ENCODE results near the gene TFDP2. TPM values are rescaled to one million over a fixed set of nuclear protein-coding genes. Genes with fewer than 3 reads are reported as not detected.
"Not testable (repeated sequence)": the region's sequence is repeated elsewhere in the genome, so short reads cannot be mapped to it uniquely, and the experiment has no call there.

TFDP2 gene
- polyA plus RNA-seq, 3 donors, result 83.5 to 105 (median 92.4) TPM

DNA sequence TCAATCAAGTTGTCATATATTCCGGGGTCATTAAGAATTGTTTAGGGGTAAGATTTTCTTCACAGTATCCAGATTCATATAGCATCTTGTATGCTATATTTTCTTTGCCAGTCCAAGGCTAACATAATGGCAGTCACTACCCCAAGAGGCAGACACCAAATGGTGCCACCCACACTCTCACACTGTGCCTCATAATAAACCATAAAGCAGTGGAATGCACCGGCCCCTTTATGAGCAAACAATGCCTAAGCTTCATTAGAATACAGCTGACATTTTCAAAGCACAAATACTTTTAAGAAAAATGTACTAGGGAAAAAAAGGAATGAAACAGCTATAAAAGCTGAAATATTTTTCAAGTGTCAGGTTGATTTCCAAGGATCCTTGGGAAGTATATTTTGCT, 121.6 kb downstream of the TFDP2 start:
- peak; percentile 43 for DNase-seq

DNA sequence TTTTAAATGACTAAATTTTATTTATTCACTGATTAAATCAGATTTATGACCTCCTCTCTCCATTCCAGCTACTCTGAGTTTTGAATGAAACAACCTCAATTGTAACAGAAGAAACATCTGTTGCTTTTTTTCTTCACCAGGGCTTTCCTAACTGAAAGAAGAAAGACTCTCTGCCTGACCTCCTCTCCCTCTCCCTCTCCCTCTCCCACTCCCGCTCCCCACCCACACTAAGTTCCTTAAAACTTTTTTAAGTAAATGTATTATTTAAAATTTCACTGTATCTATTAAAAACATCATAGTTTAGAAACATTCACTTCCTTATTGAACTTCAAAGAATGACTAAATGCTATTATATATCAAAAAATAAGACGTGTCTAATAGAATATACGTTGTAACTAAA, 122.0 kb downstream of the TFDP2 start:
- DNase-seq, result peak; percentile 21

DNA sequence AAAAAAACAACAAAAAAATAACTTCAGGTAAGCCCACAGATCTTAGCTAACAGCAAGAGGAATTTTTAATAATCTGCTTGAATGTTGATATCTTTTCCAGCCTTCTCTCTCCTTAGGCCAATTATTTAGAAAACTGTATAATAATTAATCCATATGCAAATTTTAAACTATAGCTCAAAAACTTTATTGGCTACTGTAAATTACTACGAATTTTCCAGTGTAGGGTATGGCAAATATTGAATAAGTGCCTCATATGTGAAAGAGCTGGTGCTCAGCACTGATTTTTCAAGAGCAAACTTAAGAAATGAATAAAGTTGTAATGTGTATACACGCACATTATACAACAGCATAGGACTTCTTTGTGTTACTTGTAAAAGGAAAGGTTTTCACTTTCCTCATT, 123.0 kb downstream of the TFDP2 start:
- DNase-seq, result no peak

DNA sequence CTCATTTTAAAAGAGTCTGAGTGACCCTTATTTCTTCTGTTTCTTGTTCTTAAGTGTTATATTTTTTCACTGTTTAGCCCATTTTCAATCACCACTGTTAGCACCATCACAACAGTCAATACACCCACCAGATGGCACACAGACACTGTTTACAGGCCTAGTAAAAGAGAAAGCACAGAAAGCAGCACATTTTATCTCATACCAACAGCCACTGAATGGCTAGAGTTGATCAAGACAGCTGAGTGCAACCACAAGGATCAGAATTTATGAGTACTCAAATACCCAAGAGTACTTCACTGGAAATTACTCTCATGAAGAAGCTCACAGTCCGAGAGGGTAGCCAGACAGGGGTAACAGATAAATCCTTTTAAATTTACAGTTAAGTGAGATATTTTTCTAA, 127.0 kb downstream of the TFDP2 start:
- DNase-seq, result no peak

DNA sequence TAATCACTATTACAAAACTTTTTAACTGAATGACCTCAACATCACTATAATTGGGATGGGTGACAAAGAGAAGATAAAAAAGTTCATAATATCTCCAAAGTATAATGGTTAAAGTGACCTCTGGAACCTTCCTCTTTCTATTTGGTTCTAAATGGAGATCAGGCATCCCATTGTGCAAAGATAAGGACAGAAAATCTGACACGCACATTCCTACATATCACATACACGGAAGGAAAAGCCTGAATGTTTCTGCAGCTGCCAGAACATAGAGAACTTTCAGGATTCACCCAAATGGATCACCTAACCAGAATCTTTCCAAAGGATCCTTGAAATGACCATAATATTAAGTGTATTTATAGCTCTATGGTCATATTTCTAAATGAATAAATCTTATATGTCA, 128.2 kb downstream of the TFDP2 start:
- no peak for DNase-seq

DNA sequence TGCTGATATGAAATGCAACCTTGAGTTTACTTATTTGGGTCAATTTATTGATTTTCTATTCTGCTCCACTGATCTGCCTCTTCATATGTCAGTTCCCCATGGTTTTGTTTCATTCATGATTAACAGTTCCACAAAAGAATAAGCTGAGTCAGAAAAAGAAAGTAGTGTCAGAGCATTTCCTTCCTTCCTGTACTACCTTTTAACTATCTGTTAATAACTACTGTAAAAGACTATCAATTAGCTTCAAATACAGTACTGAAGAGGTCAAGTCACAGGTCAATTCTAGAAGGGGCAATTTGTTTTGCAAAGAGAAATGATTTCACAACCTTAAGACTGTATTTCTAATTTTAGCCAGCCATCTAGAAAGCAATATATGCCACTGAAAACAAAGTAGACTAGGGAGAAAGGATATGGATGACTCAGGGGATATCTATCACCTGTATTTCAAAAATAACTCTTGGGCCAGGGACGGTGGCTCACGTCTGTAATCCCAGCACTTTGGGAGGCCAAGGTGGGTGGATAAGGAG, 129.5 kb downstream of the TFDP2 start:
- no peak for DNase-seq

DNA sequence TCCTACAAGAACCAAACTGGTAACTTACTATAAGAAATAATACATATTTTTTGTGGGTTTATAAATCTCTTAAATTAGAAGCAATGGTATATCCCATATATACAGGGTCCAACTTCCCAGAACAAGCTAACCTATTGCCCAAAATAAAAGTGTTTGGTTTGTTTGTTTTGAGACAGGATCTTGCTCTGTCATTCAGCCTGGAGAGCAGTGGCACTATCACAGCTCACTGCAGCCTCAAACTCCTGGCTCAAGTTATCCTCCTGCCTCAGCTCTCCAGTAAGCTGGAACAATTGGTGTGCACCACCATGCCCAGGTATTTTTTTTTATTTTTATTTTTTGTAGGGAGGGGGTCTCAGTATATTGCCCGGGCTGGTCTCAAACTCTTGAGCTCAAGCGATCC, 135.4 kb downstream of the TFDP2 start:
- DNase-seq, result no peak

DNA sequence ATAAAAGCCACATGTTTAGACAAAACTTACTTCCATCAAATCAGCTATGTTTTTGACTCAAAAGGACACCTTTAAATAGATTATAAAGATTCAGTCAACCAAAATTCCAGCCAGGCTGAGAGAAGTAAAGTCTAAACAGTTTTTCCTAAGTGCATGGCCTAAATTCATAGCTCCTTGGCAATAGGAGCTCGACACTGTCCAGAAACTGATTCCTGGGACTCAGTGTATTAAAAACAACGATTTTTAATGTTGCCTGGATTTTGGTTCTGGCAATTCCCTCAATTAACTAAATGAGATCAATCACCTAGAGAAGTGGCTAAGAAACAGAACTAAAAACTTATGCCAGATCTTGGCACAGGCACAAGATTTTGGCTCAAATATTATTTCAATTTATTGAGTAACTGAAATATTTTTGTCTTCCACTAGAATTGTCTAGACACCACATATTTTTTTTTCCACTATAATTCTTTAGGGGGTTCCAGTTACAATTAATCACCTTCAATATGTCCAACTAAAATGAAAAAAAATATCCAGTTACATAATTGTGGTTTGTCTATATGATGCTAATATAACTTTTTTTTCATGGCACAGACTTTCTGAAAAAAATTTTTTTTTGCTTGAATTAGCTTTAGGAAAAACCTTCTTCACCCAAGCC, 135.9 kb downstream of the TFDP2 start:
- no peak for DNase-seq

DNA sequence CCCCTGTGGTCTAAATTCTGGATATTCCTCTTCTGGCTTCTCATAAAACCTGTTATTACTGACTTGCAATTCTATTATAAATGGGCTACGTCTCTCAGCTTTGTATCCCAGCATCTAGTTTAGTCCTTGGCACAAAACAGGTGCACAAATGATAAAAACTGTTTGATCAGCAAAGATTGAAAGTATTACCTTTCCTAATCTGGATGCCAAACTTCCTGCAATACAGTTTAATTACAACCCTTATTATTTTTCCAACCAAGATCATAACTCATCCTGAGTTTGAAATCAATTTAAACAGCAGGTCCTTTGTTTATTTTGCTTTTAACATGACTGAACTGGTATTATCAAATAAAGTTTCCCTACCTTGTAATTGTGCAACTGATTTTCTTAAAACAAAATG, 140.3 kb downstream of the TFDP2 start:
- DNase-seq, result no peak

DNA sequence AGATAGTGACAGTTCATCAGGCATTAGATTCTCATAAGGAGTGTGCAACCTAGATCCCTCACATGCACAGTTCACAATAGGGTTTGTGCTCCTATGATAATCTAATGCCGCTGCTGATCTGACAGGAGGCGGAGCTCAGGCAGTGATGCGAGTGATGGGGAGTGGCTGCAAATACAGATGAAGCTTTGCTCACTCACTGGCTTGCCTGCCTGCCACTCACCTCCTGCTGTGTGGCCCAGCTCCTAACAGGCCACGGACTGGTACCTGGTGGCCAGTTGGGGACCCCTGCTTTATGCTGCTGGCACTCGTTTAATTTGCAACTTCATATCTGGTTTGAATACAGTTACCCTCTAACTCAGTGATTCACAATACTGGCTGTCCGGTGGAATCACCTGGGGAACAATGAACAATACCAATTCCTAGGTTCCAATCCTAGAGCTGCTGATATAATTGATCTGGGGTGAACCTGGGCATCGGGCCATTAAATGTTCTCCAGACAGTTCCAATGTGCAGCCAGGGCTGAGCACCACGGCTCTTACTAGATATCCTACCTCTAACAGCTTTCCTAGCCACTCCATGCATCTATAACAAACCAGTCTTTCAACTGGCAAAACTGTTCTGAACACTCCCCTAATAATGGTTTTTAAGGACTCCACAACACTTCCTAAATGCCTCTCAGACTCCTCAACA, 141.5 kb downstream of the TFDP2 start:
- DNase-seq, result no peak

DNA sequence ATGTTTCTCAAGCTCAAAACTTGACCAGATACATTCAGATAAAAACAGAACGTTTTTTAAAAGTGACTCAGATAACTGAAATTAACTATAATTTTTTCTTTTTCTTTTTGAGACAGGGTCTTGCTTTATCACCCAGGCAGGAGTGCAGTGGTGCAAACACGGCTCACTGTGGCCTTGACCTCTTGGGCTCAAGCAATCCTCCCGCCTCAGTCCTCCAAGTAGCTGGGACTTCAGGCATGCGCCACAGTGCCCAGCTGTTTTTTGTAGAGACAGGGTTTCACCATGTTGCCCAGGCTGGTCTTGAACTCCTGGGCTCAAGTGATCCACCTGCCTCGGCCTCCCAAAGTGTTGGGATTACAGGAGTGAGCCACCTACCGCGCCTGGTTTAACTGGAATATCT, 144.4 kb downstream of the TFDP2 start:
- not testable (repeated sequence) for DNase-seq

DNA sequence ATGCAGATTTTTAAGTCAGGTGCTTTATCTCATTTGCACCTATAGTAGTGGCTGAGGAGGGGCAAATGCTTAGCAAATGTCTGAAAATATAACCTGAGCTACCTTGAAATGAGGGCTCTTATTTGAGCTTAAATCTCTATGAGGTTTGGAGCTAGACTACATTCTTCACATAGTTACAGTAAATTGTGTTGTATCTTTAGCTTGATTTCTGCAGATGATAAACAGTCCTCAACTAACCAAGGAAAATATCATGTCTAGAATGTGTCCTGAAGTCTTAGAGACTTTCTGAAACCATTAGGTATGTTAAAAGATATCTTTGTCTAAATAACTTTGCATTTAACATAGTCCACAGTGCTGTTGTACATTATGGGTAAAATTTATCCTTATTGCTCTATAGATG, 145.3 kb downstream of the TFDP2 start:
- no peak for DNase-seq

DNA sequence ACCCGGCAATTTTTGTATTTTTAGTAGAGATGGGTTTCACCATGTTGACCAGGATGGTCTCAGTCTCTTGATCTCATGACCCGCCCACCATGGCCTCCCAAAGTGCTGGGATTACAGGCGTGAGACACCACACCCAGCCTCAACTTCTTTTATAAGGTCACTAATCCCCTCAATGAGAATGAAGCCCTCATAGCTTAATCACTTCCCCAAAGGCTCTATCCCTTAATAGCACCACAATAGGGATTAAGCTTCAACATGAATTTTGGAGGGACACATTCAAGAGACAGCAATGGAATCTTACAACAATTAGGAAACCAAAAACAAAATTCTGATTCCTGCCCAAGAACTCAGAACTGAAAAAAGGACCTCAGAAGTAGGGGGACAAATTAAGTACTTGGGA, 146.1 kb downstream of the TFDP2 start:
- DNase-seq, result no peak

DNA sequence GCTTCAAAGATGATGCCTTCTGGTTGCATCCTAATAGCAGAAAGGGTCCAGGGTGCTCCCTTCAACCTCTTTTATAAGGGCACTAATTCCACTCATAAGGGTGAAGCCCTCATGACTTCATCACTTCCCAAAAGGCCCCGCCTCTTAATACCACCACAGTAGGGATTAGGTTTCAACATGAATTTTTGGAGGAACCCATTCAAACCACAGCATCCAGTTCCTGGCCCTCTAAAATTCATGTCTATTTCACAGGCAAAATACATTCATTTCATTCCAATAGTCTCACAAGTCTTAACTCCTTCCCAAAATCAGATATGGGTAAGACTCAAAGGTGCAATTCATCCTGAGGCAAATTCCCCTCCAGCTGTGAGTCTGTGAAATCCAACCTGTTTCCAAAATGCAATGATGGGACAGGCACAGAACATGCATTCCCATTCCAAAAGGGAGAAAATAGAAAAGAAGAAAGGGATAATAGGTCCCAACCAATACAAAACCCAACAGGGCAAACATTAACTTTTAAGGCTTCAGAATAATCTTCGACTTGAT, 148.9 kb downstream of the TFDP2 start:
- no peak for DNase-seq

DNA sequence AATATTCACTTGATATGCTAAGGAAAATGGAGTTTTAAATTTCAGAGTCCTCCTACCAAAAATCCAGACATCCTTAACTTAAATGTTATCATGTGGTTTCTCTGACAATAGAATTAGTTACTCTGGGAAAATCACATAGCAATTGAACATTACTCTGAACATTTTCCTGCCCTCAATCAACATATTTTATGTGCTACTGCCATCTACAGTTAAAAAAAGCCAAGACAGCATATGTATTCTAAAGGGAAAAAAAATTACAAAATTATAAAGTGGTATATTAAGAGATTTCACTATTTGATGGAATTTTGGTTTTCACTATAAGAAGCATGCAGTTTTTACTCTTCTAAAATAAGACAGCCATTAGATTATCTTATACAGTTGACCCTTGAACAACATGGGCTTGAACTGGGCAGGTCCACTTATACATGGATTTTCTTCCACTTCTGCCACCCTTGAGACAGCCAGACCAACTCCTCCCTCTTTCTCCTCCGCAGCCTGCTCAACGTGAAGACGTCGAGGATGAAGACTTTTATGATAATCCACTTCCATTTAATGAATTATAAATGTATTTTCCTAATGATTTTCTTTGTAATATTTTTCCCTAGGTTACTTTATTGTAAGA, 150.6 kb downstream of the TFDP2 start:
- no peak for DNase-seq

DNA sequence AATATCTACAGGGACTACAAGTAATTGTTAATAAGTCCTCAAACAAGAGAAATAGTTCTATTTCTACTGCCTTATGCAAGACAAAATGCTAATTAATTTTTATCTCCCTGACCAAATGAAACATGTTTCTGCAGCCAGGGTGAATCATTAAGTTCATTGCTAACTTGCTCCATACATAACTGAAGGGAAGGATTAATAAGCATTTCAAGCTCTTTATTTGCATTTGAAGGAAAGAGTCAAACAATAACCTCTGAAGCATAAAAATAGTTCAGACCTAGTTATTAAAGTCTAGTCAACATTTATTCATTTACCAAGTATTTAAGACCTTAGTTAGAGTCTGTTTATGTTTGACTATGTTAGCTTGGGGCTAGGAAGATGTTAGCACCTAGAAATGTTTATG, 152.9 kb downstream of the TFDP2 start:
- DNase-seq, result peak; percentile 21

DNA sequence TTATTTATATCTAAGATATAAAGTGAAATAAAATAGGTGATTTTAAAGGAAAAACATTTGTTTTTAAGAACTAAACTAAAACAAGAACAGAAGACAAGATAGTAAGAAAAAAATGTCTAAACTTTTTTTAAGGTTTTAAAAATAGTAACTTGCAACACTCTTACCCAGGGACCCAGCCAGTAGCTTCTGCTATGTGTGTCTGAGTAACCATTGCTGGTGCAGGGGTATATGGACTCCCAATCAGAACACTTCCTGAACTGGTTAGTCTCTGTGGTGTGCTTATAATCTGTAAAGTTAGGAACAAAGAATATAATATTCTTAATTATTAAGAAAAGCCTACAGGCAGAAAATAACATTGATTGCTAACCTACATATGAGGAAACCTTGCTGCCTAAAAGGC, 154.5 kb downstream of the TFDP2 start:
- no peak for DNase-seq

DNA sequence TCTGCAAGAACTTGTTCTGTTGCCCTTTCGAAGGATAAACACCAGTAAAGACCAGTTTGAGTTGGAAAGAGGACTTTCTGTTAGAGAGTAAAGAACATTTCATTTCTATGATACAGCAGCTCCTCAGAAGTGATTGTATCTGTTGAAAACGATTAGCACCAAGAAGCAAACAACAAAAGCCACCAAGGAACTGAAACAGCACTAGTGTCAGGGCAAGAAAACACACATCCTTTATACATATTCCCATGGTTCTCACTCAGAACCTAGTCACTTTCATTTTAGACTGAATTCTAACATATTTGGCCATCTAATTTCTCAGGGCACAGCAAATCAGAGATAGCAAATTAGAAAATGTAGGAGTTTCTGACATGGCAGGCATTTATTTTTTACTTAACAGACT, 156.8 kb downstream of the TFDP2 start:
- DNase-seq, result no peak

DNA sequence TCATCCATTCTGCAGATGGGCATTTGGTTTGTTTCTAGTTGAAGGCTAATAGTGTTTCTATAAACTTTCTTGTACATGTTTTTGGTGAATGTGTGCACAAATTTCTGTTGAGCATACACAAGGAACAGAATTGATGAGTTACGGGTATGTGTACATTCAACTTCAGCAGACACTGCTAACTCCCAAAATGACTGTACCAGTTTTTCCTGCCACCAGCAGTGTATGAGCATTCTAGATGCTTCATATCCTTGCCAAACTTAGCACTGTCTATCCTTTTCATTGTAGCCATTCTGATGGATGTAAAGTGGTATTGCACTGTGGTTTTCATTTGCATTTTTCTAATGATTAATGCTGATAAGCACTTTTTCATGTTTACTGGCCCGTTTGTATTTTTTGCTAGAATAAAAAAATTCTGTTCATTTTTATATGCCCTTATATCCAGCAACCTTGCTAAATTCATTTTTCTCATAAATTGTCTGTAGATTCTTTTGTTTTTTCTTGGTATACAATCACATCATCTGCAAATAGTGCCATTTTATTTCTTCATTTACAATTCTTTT, 162.7 kb downstream of the TFDP2 start:
- no peak for DNase-seq

DNA sequence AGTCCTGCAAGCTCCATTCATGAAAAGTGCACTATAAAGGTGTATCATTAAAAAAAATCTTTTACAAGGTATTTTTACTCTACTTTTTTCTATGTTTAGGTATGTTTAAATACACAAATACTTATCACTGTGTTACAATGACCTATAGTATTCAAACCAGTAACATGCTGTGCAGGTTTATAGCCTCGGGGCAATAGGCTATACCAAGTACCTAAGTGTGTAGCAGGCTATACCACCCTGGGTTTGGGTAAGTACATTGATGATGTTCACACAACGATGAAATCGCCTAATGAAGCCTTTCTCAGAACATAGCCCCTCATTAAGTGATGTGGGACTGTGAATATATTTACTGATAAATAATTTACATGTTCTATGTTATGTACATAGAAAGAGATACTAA, 168.3 kb downstream of the TFDP2 start:
- no peak for DNase-seq

DNA sequence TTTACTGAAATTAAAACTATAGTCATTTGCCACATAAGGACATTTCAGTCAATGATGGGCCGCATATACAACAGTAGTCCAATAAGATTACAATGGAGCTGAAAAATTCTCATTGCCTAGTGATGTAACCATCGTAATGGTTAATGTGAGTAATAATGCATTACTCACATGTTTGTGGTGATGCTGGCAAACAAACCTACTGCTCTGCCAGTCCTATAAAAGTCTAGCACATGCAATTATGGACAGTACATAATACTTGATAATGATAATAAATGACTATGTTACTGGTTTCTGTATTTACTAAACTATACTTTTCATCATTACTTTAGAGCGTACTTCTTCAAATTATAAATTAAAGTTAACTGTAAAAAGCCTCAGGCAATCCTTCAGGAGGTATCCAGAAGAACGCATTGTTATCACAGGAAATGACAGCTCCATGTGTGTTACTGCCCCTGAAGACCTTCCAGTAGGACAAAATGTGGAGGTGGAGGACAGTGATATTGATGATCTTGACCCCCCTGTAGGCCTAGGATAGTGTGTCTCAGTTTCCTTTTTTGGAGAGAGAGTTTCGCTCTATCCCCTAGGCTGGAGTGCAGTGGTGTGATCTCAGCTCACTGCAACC, 170.2 kb downstream of the TFDP2 start:
- no peak for DNase-seq

DNA sequence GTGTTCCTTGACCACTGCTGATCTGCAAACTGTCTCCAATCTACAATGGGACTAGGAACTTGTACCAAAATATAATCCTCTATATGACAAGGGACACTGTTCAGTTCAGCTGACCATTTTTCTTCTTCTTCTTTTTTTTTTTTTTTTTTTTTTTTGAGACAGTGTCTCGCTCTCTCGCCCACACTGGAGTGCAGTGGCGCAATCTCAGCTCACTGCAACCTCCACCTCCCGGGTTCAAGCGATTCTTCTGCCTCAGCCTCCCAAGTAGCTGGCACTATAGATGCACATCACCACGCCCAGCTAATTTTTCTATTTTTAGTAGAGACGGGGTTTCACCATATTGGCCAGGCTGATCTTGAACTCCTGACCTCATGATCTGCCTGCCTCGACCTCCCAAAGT, 174.6 kb downstream of the TFDP2 start:
- not testable (repeated sequence) for DNase-seq
